ENCODE measurements around the gene PUS3.

PUS3 gene

GRCh38 chr11:125940145-125940544 lies 37.1 kb upstream of the PUS3 start:
- DNase-seq, result no peak

- no peak for DNase-seq
These were observed 36.1 kb upstream of the PUS3 start for GRCh38 chr11:125939081-125939521.

GRCh38 chr11:125938418-125938817 lies 35.4 kb upstream of the PUS3 start:
- no peak for DNase-seq

GRCh38 chr11:125935618-125936199 lies 32.7 kb upstream of the PUS3 start:
- DNase-seq, result no peak

GRCh38 chr11:125935056-125935455 lies 32.0 kb upstream of the PUS3 start:
- DNase-seq, result no peak

GRCh38 chr11:125934473-125934872 lies 31.5 kb upstream of the PUS3 start:
- no peak for DNase-seq

- no peak for DNase-seq
These were observed 30.2 kb upstream of the PUS3 start for GRCh38 chr11:125933030-125933813.

- no peak for DNase-seq
These were observed 29.3 kb upstream of the PUS3 start for GRCh38 chr11:125932301-125932700.

GRCh38 chr11:125931668-125932067 lies 28.7 kb upstream of the PUS3 start:
- DNase-seq, result no peak

- DNase-seq, result no peak
These were observed 28.1 kb upstream of the PUS3 start for GRCh38 chr11:125931116-125931515.

- no peak for DNase-seq
These were observed 27.1 kb upstream of the PUS3 start for GRCh38 chr11:125930076-125930450.

GRCh38 chr11:125929445-125930075 lies 26.6 kb upstream of the PUS3 start:
- no peak for DNase-seq

GRCh38 chr11:125926682-125927081 lies 23.7 kb upstream of the PUS3 start:
- no peak for DNase-seq

GRCh38 chr11:125925804-125926203 lies 22.8 kb upstream of the PUS3 start:
- DNase-seq, result no peak

- DNase-seq, result no peak
These were observed 22.3 kb upstream of the PUS3 start for GRCh38 chr11:125925247-125925740.

- no peak for DNase-seq
These were observed 21.5 kb upstream of the PUS3 start for GRCh38 chr11:125924384-125925007.

- no peak for DNase-seq
These were observed 20.6 kb upstream of the PUS3 start for GRCh38 chr11:125923633-125924032.

GRCh38 chr11:125923012-125923579 lies 20.1 kb upstream of the PUS3 start:
- DNase-seq, result peak; percentile 71

- no peak for DNase-seq
These were observed 19.1 kb upstream of the PUS3 start for GRCh38 chr11:125922156-125922555.

- DNase-seq, result no peak
These were observed 18.0 kb upstream of the PUS3 start for GRCh38 chr11:125921042-125921441.

GRCh38 chr11:125918140-125918840 lies 15.3 kb upstream of the PUS3 start:
- no peak for DNase-seq

GRCh38 chr11:125916683-125917347 lies 13.8 kb upstream of the PUS3 start:
- no peak for DNase-seq
